GM18517 (cell line): ENCODE data around the gene PRPF40B.

ENCODE experiments used
- ATAC-seq: cut with Tn5 transposase; IDR thresholded peaks from one replicate; pipeline ENCODE4 v1.9.1; 2021; ENCODE audit warnings: mild to moderate bottlenecking, moderate library complexity; ENCODE audit not compliant: unreplicated experiment

The PRPF40B gene

DNA sequence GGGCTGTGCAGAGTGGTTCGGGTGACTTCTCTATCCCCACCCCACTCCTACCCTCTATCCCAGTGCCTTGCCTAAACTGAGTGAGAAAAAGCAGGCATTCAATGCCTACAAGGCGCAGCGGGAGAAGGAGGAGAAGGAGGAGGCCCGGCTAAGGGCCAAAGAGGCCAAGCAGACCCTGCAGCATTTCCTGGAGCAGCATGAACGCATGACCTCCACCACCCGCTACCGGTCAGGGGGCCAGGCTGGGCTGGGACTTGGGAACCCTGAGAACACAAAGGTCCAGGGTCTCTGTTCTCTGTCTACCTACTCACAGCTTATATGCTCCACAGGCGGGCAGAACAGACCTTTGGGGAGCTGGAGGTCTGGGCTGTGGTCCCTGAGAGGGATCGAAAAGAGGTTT, 11.7 kb downstream of the PRPF40B start:
- ATAC-seq = no peak

DNA sequence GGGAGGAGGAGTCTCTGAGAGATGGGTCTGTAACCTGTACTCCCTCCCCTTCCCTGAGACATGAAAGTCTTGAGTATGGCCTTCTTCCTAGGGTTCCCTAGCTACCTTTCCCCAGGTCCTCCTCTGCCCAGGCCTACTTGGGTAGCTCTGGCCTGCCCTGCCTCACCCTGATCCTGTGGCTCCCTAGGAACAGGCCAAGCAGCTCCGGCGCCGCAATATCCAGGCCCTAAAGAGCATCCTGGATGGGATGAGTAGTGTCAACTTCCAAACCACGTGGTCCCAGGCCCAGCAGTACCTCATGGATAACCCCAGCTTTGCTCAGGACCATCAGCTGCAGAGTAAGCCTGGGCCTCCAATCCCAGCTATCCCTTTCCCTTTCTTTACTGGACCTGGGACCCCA, 12.3 kb downstream of the PRPF40B start:
- no peak for ATAC-seq

GRCh38 chr12:49636574-49636973, 13.2 kb downstream of the PRPF40B start:
- ATAC-seq = no peak

- peak; percentile 66 for ATAC-seq
Observed at GRCh38 chr12:49636979-49637755, 13.8 kb downstream of the PRPF40B start.

DNA sequence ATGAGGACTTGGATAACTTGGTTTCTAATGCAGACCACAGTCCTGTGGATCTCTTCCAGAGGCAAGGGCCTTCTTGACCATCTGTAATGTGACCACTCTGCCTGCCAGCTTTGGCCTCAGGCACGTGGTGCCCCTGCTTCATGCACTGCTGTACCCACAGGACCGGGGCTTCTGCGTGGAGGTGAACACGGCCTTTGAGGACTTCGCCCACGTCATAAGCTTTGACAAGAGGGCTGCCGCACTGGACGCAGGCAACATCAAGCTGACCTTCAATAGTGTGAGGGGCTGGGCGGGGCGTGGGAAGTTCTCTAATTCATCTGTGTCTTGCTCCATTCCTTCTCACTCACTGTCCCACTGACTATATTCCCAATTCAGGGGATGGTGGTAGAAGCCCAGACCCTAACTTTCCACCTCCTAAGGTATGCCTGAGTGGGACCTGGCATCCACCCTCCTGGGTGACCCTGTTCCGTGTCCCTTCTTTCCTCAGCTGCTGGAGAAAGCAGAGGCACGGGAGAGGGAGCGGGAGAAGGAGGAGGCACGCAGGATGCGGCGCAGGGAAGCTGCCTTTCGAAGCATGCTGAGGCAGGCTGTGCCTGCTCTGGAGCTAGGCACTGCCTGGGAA, 18.5 kb downstream of the PRPF40B start:
- no peak for ATAC-seq

DNA sequence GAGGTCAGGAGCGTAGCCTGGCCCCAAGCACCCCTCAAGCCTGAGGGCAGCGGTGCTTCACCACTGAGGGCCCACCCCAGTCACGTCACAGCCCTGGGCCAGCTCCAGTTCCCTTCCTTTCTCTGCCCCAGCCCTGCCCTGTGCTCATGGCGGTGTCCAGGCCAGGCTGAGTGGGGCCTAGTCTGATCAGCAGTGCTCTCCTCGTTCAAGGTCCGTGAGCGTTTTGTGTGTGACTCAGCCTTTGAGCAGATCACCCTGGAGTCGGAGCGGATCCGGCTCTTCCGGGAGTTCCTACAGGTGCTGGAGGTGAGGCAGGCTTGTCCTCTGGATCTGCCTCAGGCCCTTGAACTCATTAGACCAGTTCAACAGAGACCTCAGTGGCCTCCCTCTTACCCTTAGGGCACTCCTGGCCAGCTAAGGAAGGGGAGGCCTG, 19.0 kb downstream of the PRPF40B start:
- no peak for ATAC-seq

GRCh38 chr12:49643135-49643534, 19.8 kb downstream of the PRPF40B start:
- no peak for ATAC-seq

DNA sequence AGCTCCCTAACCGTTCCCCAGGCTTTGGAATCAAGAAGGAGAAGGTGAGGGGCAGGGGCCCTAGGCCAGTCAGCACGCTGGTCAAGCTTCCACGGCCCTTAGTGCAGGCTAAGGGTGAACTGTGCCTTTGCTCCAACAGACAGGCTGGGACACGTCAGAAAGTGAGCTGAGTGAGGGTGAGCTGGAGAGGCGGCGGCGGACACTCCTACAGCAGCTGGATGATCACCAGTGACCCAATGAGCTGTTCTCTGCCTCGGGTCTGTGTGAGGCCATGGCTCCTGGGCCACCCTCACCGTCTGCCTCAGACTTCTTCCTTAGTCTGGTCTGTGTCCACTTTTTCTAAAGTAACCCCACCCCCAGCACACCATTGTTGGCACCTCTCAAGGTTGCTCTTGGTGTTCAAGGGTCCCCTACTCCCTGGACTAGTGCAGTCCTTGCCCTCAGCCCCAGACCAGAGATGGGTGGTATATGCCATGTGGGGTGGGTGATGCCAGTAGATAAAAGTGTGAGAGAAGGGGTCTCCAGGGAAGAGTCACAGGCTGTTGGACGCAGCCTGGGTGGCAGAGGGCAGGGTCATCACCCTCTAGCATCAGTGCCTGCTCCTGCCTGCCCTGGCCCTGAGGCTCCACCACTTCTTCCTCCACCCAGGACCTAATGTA, 20.7 kb downstream of the PRPF40B start:
- ATAC-seq = no peak

- no peak for ATAC-seq
Observed at GRCh38 chr12:49644620-49644994, 21.2 kb downstream of the PRPF40B start.

- no peak for ATAC-seq
Observed at GRCh38 chr12:49645146-49646039, 22.0 kb downstream of the PRPF40B start.

- ATAC-seq = no peak
Observed at GRCh38 chr12:49646331-49646830, 23.0 kb downstream of the PRPF40B start.

GRCh38 chr12:49646871-49647654, 23.7 kb downstream of the PRPF40B start:
- ATAC-seq = no peak

DNA sequence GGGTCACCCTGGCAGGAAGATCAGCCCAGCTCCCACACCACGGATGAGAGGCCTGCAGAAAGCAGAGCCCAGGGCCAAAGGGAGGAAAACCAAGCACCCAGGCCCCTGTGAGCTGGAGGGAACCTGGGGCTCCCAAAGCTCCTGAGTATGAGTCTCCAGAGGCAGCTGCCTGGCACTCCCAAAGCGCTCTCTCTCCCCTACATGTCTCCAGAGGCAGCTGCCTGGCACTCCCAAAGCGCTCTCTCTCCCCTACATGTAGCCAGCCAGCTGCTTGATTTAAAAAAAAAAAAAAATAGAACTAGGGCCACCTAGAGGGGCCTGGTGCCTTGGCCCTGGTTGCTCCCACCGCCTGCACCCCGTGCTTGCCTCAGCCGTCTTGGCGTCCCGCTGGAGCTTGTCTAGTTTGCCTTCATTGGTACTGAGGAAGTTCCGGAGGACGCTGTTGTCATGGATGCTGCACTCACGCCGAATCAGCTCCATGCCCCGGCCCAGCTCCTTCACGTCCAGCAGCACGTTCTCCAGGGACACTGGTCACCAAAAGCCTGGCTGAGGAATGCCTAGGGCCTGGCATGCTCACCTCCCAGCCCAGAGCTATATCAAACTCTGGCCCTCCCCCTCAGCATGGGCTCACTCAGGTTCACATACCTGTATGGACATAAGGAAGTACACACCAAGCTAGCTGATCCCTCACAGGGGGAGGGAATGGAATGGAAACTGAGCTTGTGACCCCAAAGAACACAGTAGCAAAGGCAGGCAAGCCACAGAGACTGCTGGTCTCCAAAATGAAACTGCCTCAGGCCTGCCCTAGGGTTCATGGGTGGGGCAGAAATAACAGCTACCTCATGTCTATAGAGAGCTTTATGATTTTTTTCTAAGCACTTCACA, 24.7 kb downstream of the PRPF40B start:
- ATAC-seq = no peak

DNA sequence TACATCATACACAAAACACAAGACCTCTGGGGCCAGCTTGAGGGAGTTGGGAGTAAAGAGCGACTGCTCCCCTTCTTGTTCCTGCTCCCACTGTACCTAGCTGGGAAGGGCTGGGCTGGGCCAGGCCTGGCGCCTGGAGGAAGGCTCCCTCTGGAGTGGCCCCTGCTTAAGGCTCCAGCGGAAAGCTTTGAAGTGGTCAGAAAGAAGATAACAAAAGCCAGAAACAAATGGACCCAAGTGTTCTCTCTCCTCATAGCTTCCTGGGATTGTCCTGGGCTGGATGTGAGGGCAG, 25.3 kb downstream of the PRPF40B start:
- no peak for ATAC-seq

GRCh38 chr12:49649445-49649844, 26.1 kb downstream of the PRPF40B start:
- no peak for ATAC-seq

DNA sequence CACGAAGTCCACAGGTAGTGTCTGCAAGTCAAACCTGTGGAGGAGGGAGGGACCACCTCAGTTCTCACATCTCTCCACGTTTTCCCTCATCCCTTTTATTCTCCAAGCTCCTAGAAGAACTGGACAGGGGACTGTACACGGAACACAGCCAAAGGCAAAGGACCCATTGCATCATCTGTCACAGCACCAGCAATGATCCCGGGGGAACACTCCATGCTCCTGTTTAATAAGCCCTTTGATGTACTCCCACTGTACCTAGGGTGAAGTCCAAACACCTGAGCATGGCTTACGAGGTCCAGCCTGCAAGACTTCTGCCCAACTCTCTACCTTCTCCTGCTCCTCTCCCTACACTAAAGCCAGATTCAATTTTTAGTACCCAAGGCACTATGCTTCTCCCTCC, 26.5 kb downstream of the PRPF40B start:
- ATAC-seq = no peak

DNA sequence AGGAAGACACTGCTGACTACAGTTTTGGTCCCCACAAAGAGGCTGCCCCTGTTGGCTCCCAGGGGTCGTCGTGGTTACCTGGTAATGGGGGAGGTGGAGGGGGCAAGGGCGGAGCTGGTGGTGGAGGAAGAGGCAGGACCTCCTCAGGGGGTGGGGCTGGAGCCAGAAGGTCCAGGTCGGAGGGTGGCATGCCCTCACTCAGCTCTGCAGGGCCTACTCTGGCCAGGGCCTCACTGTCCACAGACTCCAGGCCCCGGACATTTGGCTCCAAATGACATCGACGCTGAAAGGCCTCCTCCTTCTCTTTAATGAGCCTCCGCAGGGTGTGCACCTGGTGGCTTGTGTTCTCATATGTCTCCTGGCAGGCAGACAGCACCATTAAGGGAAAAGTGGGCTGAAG, 28.5 kb downstream of the PRPF40B start:
- ATAC-seq = no peak

GRCh38 chr12:49652921-49653520, 29.7 kb downstream of the PRPF40B start:
- ATAC-seq = no peak

DNA sequence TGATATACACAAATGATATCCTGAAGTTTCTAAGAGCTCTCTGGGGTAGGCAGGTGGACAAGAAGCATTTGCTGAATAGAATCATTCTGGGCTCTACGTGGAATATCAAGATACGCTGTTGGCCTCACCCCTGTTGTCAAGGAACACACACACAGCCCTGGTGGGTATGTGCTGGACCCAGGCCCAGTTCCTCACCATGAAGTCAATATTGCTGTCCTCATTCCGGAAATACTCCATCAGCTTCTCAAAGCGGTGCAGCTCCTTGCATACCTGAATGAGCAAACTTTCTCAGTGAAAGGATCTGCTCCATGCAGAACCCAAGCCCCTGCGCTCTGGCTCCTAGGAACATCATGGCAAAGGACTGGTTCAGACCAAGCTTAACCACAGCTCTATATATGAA, 31.4 kb downstream of the PRPF40B start:
- no peak for ATAC-seq
